ENCODE measurements around the gene PIGN. TPM values are rescaled to one million over a fixed set of nuclear protein-coding genes. Genes with fewer than 3 reads are reported as not detected.
"Not testable (repeated sequence)": the region's sequence is repeated elsewhere in the genome, so short reads cannot be mapped to it uniquely, and the experiment has no call there.

The PIGN gene
- total RNA-seq, 3 donors from 2014 or later: 29.5 to 40.4 (median 36.3) TPM

DNA sequence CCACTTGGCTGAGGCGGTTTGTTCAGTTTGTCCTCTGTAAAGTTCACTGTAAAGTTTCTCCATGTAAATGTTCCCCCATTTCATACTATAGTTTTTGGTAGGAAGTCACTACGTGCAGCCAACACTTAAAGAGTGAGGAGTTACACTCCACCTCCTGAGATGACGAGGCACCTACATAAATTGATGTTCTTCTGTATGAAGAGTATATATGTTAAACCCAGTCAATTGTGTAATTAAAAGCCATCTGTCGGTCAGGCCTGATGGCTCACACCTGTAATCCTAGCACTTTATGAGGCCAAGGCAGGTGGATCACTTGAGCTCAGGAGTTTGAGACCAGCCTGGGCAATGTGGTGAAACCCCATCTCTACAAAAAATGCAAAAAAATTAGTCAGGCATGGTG lies 7.6 kb downstream of the PIGN start:
- intact Hi-C loops (cut with DNase I, micrococcal nuclease): no loop called here
- DNase-seq (no peak), ATAC-seq (peak; percentile 58)
- no peaks in the 10 kb centered on the region for H3K4me1 ChIP-seq (ENCODE audit: low read depth)
- no peaks in the 10 kb centered on the region for H3K9me3 ChIP-seq
- TF ChIP-seq, protein P1, sequence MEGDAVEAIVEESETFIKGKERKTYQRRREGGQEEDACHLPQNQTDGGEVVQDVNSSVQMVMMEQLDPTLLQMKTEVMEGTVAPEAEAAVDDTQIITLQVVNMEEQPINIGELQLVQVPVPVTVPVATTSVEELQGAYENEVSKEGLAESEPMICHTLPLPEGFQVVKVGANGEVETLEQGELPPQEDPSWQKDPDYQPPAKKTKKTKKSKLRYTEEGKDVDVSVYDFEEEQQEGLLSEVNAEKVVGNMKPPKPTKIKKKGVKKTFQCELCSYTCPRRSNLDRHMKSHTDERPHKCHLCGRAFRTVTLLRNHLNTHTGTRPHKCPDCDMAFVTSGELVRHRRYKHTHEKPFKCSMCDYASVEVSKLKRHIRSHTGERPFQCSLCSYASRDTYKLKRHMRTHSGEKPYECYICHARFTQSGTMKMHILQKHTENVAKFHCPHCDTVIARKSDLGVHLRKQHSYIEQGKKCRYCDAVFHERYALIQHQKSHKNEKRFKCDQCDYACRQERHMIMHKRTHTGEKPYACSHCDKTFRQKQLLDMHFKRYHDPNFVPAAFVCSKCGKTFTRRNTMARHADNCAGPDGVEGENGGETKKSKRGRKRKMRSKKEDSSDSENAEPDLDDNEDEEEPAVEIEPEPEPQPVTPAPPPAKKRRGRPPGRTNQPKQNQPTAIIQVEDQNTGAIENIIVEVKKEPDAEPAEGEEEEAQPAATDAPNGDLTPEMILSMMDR (IDR thresholded peaks at IDR 0.05): no peak
- no peak overlapping the region for H3K4me3 ChIP-seq
- no peaks in the 10 kb centered on the region for H3K36me3 ChIP-seq (ENCODE audit: low read depth)

DNA sequence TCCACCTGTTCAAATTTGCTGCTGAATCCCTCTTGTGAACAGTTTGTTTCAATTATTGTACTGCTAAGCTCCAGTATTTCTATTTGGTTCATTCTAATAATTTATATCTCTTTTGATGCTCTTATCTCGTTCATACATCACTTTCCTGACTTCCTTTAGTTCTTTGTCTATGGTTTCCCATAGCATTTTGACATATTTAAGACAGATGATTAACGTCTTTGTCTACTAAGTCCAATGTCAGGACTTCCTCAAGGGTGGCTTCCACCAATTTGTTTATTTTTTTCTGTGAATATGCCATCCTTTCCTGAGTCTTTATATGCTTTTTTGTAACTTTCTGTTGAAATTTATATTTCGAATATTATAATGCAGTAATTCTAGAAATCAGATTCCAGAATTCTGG lies 9.6 kb downstream of the PIGN start:
- no peak for DNase-seq
- TF ChIP-seq, protein P1 (IDR thresholded peaks at IDR 0.05): no peak
- H3K9me3 ChIP-seq: no peaks in the 10 kb centered on the region
- H3K36me3 ChIP-seq (ENCODE audit: low read depth): no peaks in the 10 kb centered on the region
- intact Hi-C loops (cut with DNase I, micrococcal nuclease): no loop called here
- no peaks in the 10 kb centered on the region for H3K4me1 ChIP-seq (ENCODE audit: low read depth)
- no peak for ATAC-seq
- H3K4me3 ChIP-seq: no peak overlapping the region

DNA sequence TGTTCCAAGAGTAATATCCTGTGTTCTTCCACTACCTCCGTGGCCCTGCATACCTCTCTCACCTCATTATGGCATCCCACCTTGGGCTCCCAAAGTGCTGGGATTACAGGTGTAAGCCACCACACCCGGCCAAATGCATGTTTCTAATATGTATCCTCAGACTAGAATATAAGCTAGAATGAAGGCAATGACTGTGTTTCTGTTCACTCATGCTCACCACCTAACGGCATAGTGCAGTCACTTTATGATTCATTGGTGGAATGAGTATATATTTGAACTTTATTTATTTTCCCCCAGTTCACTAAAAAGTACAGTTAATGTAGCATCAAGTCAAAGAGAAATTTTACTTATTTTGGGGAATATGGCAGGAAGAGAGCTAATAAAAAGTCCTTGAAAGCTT lies 11.3 kb downstream of the PIGN start:
- DNase-seq (no peak), ATAC-seq (no peak)
- intact Hi-C loops (cut with DNase I, micrococcal nuclease): no loop called here
- no peaks in the 10 kb centered on the region for H3K9me3 ChIP-seq
- H3K4me1 ChIP-seq (ENCODE audit: low read depth): no peaks in the 10 kb centered on the region
- TF ChIP-seq, protein P1 (IDR thresholded peaks at IDR 0.05): no peak
- no peaks in the 10 kb centered on the region for H3K36me3 ChIP-seq (ENCODE audit: low read depth)
- no peak overlapping the region for H3K4me3 ChIP-seq

DNA sequence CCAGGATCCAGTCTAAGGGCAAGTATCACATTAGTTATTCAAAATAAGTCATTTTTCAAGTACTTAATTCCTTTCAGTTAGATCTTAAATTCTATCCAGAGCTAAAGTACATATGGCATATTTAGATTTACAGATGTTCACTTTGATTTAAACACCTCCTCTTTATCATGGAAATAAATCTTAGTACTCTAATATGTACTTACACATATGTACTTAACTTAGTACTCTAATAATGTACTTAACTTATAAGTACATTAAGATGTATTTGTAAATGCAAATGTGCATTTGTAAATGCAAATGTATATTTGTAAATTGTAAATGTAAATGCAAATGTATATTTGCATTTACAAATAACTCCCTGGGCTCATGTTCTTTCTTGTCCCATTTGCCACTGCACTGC lies 14.6 kb downstream of the PIGN start:
- Histone ChIP-seq H3K36me3 (ENCODE audit: low read depth) (no peaks in the 10 kb centered on the region), H3K4me1 (ENCODE audit: low read depth) (no peaks in the 10 kb centered on the region), H3K9me3 (no peaks in the 10 kb centered on the region), H3K4me3 (no peak overlapping the region)
- no peak for ATAC-seq
- no peak for DNase-seq
- intact Hi-C loops (cut with DNase I, micrococcal nuclease): no loop called here
- TF ChIP-seq, protein P1 (IDR thresholded peaks at IDR 0.05): no peak

DNA sequence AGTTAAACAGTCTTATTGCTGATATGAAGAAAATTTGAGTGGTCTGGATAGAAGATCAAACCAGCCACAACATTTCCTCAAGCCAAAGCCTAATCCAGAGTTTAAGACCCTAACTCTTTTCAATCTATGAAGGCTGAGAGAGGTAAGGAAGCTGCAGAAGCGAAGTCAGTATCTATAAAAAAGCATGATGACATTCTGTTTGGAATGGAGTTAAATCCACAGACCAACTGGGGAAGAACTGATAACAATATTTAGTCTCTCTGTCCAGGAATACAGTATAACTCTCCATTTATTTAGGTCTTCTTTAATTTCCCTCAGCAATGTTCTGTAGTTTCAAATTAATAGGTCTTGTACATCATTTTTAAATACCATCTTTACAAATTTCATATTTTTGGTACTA lies 16.0 kb downstream of the PIGN start:
- no peak overlapping the region for H3K4me3 ChIP-seq
- intact Hi-C loops (cut with DNase I, micrococcal nuclease): no loop called here
- H3K9me3 ChIP-seq: no peaks in the 10 kb centered on the region
- H3K36me3 ChIP-seq (ENCODE audit: low read depth): no peaks in the 10 kb centered on the region
- peaks cover 2% of the 10 kb centered on the region for H3K4me1 ChIP-seq (ENCODE audit: low read depth)
- ATAC-seq: no peak
- TF ChIP-seq, protein P1 (IDR thresholded peaks at IDR 0.05): no peak
- DNase-seq: no peak

DNA sequence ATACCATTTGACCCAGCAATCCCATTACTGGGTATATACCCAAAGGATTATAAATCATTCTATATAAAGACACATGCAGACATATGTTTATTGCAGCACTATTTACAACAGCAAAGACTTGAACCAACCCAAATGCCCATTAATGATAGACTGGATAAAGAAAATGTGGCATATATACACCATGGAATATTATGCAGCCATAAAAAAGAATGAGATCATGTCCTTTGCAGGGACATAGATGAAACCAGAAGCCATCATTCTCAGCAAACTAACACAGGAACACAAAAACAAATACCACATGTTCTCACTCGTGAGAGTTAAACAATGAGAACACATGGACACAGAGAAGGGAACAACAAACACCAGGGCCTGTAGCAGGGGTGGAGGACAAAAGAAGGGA lies 20.3 kb downstream of the PIGN start:
- H3K4me1 ChIP-seq (ENCODE audit: low read depth); DNase-seq; intact Hi-C loops (cut with DNase I, micrococcal nuclease); H3K9me3 ChIP-seq; H3K4me3 ChIP-seq; H3K36me3 ChIP-seq (ENCODE audit: low read depth); ATAC-seq: not testable (repeated sequence)
